SU-DHL-6 (cell line): Measurements from ENCODE around the gene CERKL.

Source experiments
- H2AFZ ChIP-seq: fragments of 200-600 bp; sonication (generic); 2 replicates; pipeline ENCODE4 v1.6.1; 2014; ENCODE audit warnings: low read depth, mild to moderate bottlenecking, moderate library complexity, mixed read lengths, antibody characterized with exemption, low read length; ENCODE audit not compliant: severe bottlenecking
- H3F3A ChIP-seq: fragments of 200-600 bp; shearing (Covaris generic); 2 replicates; pipeline ENCODE4 v1.6.0; 2016; ENCODE audit warnings: antibody characterized with exemption, mild to moderate bottlenecking; ENCODE audit not compliant: insufficient read depth
- H3K27ac ChIP-seq: fragments of 200-600 bp; sonication (generic); 2 replicates; pipeline ENCODE4 v1.5.1; 2016; ENCODE audit warnings: low read depth, mild to moderate bottlenecking, low read length, moderate library complexity, mixed read lengths
- H3K27me3 ChIP-seq: fragments of 200-600 bp; sonication (generic), shearing (Covaris generic); 2 replicates; pipeline ENCODE4 v1.6.0; 2014; ENCODE audit warnings: mild to moderate bottlenecking, low read length
- H3K36me3 ChIP-seq: fragments of 200-600 bp; sonication (generic); 2 replicates; pipeline ENCODE4 v1.6.1; 2014; ENCODE audit warnings: mild to moderate bottlenecking, low read length, mixed read lengths
- H3K4me2 ChIP-seq: fragments of 300-600, 200-600 bp; shearing (Covaris generic), sonication (generic); 2 replicates; pipeline ENCODE4 v1.6.0; 2014; ENCODE audit warnings: low read length, low read depth, mild to moderate bottlenecking; ENCODE audit not compliant: poor library complexity, severe bottlenecking
- H3K4me3 ChIP-seq: fragments of 200-600 bp; sonication (generic); 2 replicates; pipeline ENCODE4 v1.5.1; 2014; ENCODE audit warnings: antibody characterized with exemption, low read length, mild to moderate bottlenecking, mixed read lengths; ENCODE audit not compliant: insufficient read depth, poor library complexity, severe bottlenecking
- H3K79me2 ChIP-seq: fragments of 200-600 bp; sonication (generic); 2 replicates; pipeline ENCODE4 v1.6.1; 2014; ENCODE audit warnings: mild to moderate bottlenecking, low read length, moderate library complexity; ENCODE audit not compliant: insufficient read depth
- H3K9ac ChIP-seq: fragments of 200-600 bp; sonication (generic); 2 replicates; pipeline ENCODE4 v1.7.0; 2014; ENCODE audit warnings: mild to moderate bottlenecking, low read length
- H3K9me2 ChIP-seq: fragments of 200-600 bp; sonication (generic); replicated peaks from 2 replicates; pipeline ENCODE4 v1.6.1; 2014; ENCODE audit warnings: low read length; ENCODE audit not compliant: insufficient read depth
- H3K9me3 ChIP-seq: fragments of 200-600 bp; sonication (generic); 2 replicates; pipeline ENCODE4 v1.6.1; 2014; ENCODE audit warnings: low read length, mixed read lengths; ENCODE audit not compliant: insufficient read depth
- H4K20me1 ChIP-seq: fragments of 200-600 bp; sonication (generic); 2 replicates; pipeline ENCODE4 v1.6.1; 2014; ENCODE audit warnings: low read depth, mild to moderate bottlenecking, antibody characterized with exemption, low read length, moderate library complexity, mixed read lengths
- CTCF ChIP-seq: fragments of 200-600 bp; sonication (generic); IDR thresholded peaks from one replicate; pipeline ENCODE4 v1.5.1; 2017; ENCODE audit warnings: antibody characterized with exemption, mild to moderate bottlenecking, low read length, moderate library complexity; ENCODE audit not compliant: insufficient read depth, poor library complexity, severe bottlenecking
- EZH2phosphoT487 ChIP-seq: fragments of 200-600 bp; sonication (generic), shearing (Covaris generic); conservative IDR thresholded peaks from 2 replicates; pipeline ENCODE4 v1.6.1; 2018; ENCODE audit warnings: mild to moderate bottlenecking, antibody characterized with exemption, low read length, moderate library complexity, mixed read lengths

The CERKL gene

DNA sequence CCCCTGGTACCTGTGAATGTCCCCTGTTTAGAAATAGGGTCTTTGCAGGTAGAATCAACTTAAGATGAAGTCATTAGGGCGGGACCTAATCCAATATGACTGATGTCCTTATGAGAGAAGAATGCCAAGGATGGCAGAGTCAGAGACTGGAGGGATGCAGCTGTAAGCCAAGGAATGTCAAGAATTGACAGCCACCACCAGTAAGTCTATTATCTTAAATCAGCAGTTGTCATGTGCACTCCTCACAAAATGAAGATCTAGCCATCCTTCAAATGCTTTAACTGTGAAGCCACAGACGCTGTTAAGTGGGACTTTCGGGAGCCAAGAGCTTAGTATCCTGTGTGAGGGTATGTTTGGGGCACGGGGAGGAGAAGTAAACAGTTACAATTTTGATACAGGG, 116.5 kb downstream of the CERKL start:
- H3K79me2 ChIP-seq = no peaks in the 10 kb centered on the region
- no peaks in the 10 kb centered on the region for H3K27me3 ChIP-seq
- no peaks in the 10 kb centered on the region for H3K9me2 ChIP-seq
- H2AFZ ChIP-seq = no peak overlapping the region
- H4K20me1 ChIP-seq = no peaks in the 10 kb centered on the region
- no peaks in the 10 kb centered on the region for H3F3A ChIP-seq
- no peak overlapping the region for H3K27ac ChIP-seq
- H3K9ac ChIP-seq = no peak overlapping the region
- no peak overlapping the region for H3K4me3 ChIP-seq
- no peak overlapping the region for H3K4me2 ChIP-seq
- H3K36me3 ChIP-seq = peaks cover 22% of the 10 kb centered on the region
- TF ChIP-seq EZH2phosphoT487 (no peak), CTCF (no peak)
- H3K9me3 ChIP-seq = no peaks in the 10 kb centered on the region

- H4K20me1 ChIP-seq = no peaks in the 10 kb centered on the region
- no peak overlapping the region for H3K27ac ChIP-seq
- H3K9me3 ChIP-seq = no peaks in the 10 kb centered on the region
- no peak overlapping the region for H3K4me2 ChIP-seq
- H3K36me3 ChIP-seq = peaks cover 35% of the 10 kb centered on the region
- H3K27me3 ChIP-seq = no peaks in the 10 kb centered on the region
- TF ChIP-seq EZH2phosphoT487 (no peak), CTCF (no peak)
- H3K9ac ChIP-seq = no peak overlapping the region
- H2AFZ ChIP-seq = no peak overlapping the region
- no peaks in the 10 kb centered on the region for H3K9me2 ChIP-seq
- no peaks in the 10 kb centered on the region for H3F3A ChIP-seq
- H3K79me2 ChIP-seq = no peaks in the 10 kb centered on the region
- H3K4me3 ChIP-seq = no peak overlapping the region
Observed at GRCh38 chr2:181536730-181537129, 120.2 kb downstream of the CERKL start.

DNA sequence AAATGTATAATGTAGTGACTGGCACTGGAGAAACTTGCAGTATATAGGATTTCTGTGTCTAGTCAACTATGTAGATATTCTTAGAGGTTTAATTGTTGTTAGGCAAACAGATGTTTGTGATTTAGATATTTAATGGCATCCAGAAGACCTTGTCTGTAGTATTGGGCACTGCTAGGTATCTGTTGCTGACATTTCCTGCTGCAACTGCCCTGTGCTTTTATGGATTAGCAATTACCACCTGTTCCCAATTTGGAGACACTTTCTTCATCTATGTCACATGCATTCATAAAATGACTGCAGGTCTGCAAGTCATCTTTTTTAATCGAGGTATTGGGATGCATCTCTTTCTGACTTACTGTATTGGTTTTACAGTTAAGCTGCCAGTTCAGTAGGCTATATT, 128.5 kb downstream of the CERKL start:
- H4K20me1 ChIP-seq = no peaks in the 10 kb centered on the region
- TF ChIP-seq CTCF (no peak), EZH2phosphoT487 (no peak)
- no peak overlapping the region for H3K9ac ChIP-seq
- H3K9me2 ChIP-seq = no peaks in the 10 kb centered on the region
- H3K9me3 ChIP-seq = no peaks in the 10 kb centered on the region
- no peak overlapping the region for H2AFZ ChIP-seq
- no peaks in the 10 kb centered on the region for H3K27me3 ChIP-seq
- no peak overlapping the region for H3K27ac ChIP-seq
- H3K4me3 ChIP-seq = no peak overlapping the region
- H3K4me2 ChIP-seq = no peak overlapping the region
- H3K79me2 ChIP-seq = no peaks in the 10 kb centered on the region
- H3F3A ChIP-seq = no peaks in the 10 kb centered on the region
- H3K36me3 ChIP-seq = peaks cover 42% of the 10 kb centered on the region; the same call in 1 of the 2 replicates
